K562 (cell line): ENCODE results near the gene DPEP1. TPM values are rescaled to one million over a fixed set of nuclear protein-coding genes. Genes with fewer than 3 reads are reported as not detected.

Experiments used
- CBX5 ChIP-seq: IDR thresholded peaks from 2 replicates; pipeline ENCODE4 v1.6.1; 2014; ENCODE audit warnings: low read depth, borderline replicate concordance
- E2F5 ChIP-seq: sonication (generic); formaldehyde crosslinking; IDR thresholded peaks from 2 replicates; pipeline ENCODE4 v1.8.0; 2022; ENCODE audit warnings: mild to moderate bottlenecking, missing genetic modification reagents
- MBD2 ChIP-seq: sonication (generic); IDR thresholded peaks from 2 replicates; pipeline ENCODE4 v1.6.1; 2016; ENCODE audit warnings: low read depth, borderline replicate concordance
- NR4A1 ChIP-seq, 2 experiments: fragments of 250-450 bp in 1 of 2; fragments of 450-650 bp in 1 of 2; sonication (Bioruptor Pico) in 1 of 2; IDR thresholded peaks; 2 replicates each; pipeline versions ENCODE4 v1.4.0 to v1.6.1; 2016 to 2020; ENCODE audit warnings: mild to moderate bottlenecking in 2 of 2, missing compliant biosample characterization in 1 of 2, missing genetic modification characterization in 1 of 2, moderate library complexity in 1 of 2
- ZBTB40 ChIP-seq, 2 experiments: fragments of 450-650 bp in 1 of 2; sonication (generic) in 1 of 2; formaldehyde crosslinking in 1 of 2; IDR thresholded peaks; 2 replicates each; pipeline versions ENCODE4 v1.7.1 to v1.9.0; 2016 to 2022; ENCODE audit warnings: inconsistent platforms in 1 of 2, mild to moderate bottlenecking in 1 of 2, missing genetic modification reagents in 1 of 2
- ZNF41 ChIP-seq: fragments of 250-450 bp; sonication (Bioruptor Pico); conservative IDR thresholded peaks from 2 replicates; pipeline ENCODE4 v1.4.0; 2020; ENCODE audit warnings: mild to moderate bottlenecking
- polyA plus RNA-seq, 8 experiments: library from polyadenylated mRNA; depleted of rRNA in 4 of 8; stranded (reverse) in 5 of 8; unstranded in 3 of 8; fragments of >200 nt; fragmentation: Nextera tagmentation in 2 of 8; fragmentation: Illumina TruSeq in 1 of 8; extraction: Ambion mirVana in 2 of 8; extraction: Trizol in 1 of 8; gene quantifications; 2 replicates each; pipeline versions ENCODE4 v1.2.1 to v1.2.3, GENCODE V29; 2011 to 2014; ENCODE audit warnings: inconsistent platforms in 1 of 8, missing spikeins in 1 of 8
- total RNA-seq, 7 experiments: library from RNA; depleted of rRNA in 6 of 7; stranded (reverse); fragments of >200 nt in 6 of 7; fragmentation: Illumina TruSeq in 2 of 7; extraction: Trizol in 2 of 7; gene quantifications; 2 replicates each; pipeline versions ENCODE4 v1.2.1 to v1.2.3, GENCODE V29; 2011 to 2021; ENCODE audit warnings: low replicate concordance in 1 of 7
- TF ChIP-seq, protein P1 (sequence below): fragments of 450-650 bp; formaldehyde crosslinking; IDR thresholded peaks from 2 replicates; pipeline ENCODE4 v1.4.0; 2020; ENCODE audit warnings: mild to moderate bottlenecking
- TF ChIP-seq, protein P2 (sequence below): fragments of 250-450 bp; sonication (Bioruptor Pico); IDR thresholded peaks from 2 replicates; pipeline ENCODE4 v1.5.0; 2020; ENCODE audit warnings: mild to moderate bottlenecking
- TF ChIP-seq, protein P3 (sequence below): sonication (generic); formaldehyde crosslinking; IDR thresholded peaks from 2 replicates; pipeline ENCODE4 v1.8.0; 2022; ENCODE audit warnings: missing genetic modification reagents, mild to moderate bottlenecking, borderline replicate concordance
- TF ChIP-seq, protein P4 (sequence below): fragments of 250-450 bp; sonication (Bioruptor Pico); IDR thresholded peaks from 2 replicates; pipeline ENCODE4 v1.8.0; 2021; ENCODE audit warnings: moderate library complexity, mild to moderate bottlenecking, inconsistent platforms

Gene DPEP1
- total and polyA plus RNA-seq, 9 of the 15 experiments (the other 6 are each of a cell fraction or from before 2014, with no cell fraction given), result 0.14 to 0.31 (median 0.20) TPM; not detected in 6

DNA sequence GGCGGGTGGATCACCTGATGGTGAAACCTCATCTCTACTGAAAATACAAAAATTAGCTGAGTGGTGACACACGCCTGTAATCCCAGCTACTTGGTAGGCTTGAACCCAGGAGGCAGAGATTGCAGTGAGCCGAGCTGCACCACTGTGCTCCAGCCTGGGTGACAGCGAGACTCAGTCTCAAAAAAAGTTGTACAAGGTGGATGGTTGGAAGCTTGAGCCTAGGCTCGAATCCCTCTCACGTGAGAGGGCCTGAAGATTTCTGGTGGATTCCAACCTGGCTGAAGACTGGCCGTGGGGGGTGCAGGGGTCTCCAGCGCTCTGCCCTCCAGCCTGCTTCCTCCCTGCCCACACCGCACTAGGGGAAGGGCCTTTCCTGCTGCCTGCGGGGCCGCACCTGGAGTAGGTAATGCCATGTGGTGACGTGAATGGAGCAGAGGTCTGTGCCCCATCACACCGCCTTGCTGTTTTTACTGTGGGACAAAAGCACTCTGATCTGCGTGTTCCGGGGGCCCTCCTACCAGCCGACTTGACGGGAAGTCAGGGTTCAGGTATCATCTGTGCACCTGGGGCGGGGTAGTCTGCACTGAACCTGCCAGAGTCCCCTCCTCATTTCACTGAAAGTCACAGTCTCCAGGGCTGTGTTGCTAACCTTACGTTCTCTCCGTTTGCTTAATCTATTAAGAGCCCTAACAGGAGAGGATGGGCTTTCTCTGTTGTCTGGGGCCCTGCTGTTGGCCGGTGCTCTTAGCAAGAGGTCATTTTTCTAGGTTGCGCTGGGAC lies 48.8 kb upstream of the DPEP1 start (continued):
- TF ChIP-seq ZBTB40 (IDR thresholded peaks at IDR 0.05) (no peak), ZBTB40 (CRISPR knock-in tag; IDR thresholded peaks at IDR 0.05) (no peak), ZNF41 (CRISPR knock-in tag) (no peak), MBD2 (no peak), NR4A1 (CRISPR knock-in tag; IDR thresholded peaks at IDR 0.05) (no peak), NR4A1 (tag; IDR thresholded peaks at IDR 0.05) (no peak), E2F5 (CRISPR knock-in tag) (peak; percentile 62; the same call in 1 of the 2 replicates), CBX5 (no peak)
- TF ChIP-seq, protein P1, sequence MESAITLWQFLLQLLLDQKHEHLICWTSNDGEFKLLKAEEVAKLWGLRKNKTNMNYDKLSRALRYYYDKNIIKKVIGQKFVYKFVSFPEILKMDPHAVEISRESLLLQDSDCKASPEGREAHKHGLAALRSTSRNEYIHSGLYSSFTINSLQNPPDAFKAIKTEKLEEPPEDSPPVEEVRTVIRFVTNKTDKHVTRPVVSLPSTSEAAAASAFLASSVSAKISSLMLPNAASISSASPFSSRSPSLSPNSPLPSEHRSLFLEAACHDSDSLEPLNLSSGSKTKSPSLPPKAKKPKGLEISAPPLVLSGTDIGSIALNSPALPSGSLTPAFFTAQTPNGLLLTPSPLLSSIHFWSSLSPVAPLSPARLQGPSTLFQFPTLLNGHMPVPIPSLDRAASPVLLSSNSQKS, result no peak
- TF ChIP-seq, protein P2, sequence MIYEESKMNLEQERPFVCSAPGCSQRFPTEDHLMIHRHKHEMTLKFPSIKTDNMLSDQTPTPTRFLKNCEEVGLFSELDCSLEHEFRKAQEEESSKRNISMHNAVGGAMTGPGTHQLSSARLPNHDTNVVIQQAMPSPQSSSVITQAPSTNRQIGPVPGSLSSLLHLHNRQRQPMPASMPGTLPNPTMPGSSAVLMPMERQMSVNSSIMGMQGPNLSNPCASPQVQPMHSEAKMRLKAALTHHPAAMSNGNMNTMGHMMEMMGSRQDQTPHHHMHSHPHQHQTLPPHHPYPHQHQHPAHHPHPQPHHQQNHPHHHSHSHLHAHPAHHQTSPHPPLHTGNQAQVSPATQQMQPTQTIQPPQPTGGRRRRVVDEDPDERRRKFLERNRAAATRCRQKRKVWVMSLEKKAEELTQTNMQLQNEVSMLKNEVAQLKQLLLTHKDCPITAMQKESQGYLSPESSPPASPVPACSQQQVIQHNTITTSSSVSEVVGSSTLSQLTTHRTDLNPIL, result no peak
- TF ChIP-seq, protein P3, sequence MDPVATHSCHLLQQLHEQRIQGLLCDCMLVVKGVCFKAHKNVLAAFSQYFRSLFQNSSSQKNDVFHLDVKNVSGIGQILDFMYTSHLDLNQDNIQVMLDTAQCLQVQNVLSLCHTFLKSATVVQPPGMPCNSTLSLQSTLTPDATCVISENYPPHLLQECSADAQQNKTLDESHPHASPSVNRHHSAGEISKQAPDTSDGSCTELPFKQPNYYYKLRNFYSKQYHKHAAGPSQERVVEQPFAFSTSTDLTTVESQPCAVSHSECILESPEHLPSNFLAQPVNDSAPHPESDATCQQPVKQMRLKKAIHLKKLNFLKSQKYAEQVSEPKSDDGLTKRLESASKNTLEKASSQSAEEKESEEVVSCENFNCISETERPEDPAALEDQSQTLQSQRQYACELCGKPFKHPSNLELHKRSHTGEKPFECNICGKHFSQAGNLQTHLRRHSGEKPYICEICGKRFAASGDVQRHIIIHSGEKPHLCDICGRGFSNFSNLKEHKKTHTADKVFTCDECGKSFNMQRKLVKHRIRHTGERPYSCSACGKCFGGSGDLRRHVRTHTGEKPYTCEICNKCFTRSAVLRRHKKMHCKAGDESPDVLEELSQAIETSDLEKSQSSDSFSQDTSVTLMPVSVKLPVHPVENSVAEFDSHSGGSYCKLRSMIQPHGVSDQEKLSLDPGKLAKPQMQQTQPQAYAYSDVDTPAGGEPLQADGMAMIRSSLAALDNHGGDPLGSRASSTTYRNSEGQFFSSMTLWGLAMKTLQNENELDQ (CRISPR knock-in tag), result no peak
- TF ChIP-seq, protein P4, sequence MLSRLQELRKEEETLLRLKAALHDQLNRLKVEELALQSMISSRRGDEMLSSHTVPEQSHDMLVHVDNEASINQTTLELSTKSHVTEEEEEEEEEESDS (CRISPR knock-in tag), result no peak
